GM12878 (cell line): ENCODE measurements around the gene RECQL5.

ENCODE experiments used
- CTCF ChIP-seq, 3 experiments: IDR thresholded peaks in 2 of 3; conservative IDR thresholded peaks in 1 of 3; 2 replicates each; pipeline ENCODE4 v1.5.1; 2011; ENCODE audit warnings: low read depth in 3 of 3, low read length in 3 of 3, mild to moderate bottlenecking in 3 of 3, control low read depth in 2 of 3, moderate library complexity in 2 of 3, inconsistent platforms in 1 of 3, mixed read lengths in 1 of 3; ENCODE audit not compliant: control insufficient read depth in 2 of 3, insufficient read depth in 1 of 3; ENCODE audit errors: extremely low read depth in 1 of 3
- POLR2AphosphoS5 ChIP-seq: IDR thresholded peaks from 2 replicates; pipeline ENCODE4 v1.6.1; 2011; ENCODE audit warnings: mild to moderate bottlenecking, low read length, inconsistent platforms
- ZNF274 ChIP-seq: IDR thresholded peaks from one replicate; pipeline ENCODE4 v1.8.0; 2011; ENCODE audit not compliant: insufficient read length, insufficient read depth
- TF ChIP-seq, protein P1 (sequence below): fragments of 450-650 bp; IDR thresholded peaks from 2 replicates; pipeline ENCODE4 v1.6.1; 2017; ENCODE audit warnings: mild to moderate bottlenecking, low read depth, inconsistent platforms; ENCODE audit not compliant: poor library complexity, severe bottlenecking

- TF ChIP-seq ZNF274 = no peak
- TF ChIP-seq, protein P1, sequence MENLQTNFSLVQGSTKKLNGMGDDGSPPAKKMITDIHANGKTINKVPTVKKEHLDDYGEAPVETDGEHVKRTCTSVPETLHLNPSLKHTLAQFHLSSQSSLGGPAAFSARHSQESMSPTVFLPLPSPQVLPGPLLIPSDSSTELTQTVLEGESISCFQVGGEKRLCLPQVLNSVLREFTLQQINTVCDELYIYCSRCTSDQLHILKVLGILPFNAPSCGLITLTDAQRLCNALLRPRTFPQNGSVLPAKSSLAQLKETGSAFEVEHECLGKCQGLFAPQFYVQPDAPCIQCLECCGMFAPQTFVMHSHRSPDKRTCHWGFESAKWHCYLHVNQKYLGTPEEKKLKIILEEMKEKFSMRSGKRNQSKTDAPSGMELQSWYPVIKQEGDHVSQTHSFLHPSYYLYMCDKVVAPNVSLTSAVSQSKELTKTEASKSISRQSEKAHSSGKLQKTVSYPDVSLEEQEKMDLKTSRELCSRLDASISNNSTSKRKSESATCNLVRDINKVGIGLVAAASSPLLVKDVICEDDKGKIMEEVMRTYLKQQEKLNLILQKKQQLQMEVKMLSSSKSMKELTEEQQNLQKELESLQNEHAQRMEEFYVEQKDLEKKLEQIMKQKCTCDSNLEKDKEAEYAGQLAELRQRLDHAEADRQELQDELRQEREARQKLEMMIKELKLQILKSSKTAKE = no peak
- no peak for TF ChIP-seq CTCF (IDR thresholded peaks at IDR 0.05 in 2 of 3, conservative IDR thresholded peaks at IDR 0.05 in 1 of 3; ENCODE audit: control insufficient read depth in 2 of 3, extremely low read depth in 1 of 3, insufficient read depth in 1 of 3, low read depth in 3 of 3, low read length in 3 of 3)
- TF ChIP-seq POLR2AphosphoS5 = no peak
Measured at GRCh38 chr17:75695141-75695829, 28.3 kb upstream of the RECQL5 start.
